SU-DHL-6 (cell line): ENCODE data around the gene AQP6.

ENCODE experiments used
- H2AFZ ChIP-seq: fragments of 200-600 bp; sonication (generic); 2 replicates; pipeline ENCODE4 v1.6.1; 2014; ENCODE audit warnings: low read depth, mild to moderate bottlenecking, moderate library complexity, mixed read lengths, antibody characterized with exemption, low read length; ENCODE audit not compliant: severe bottlenecking
- H3F3A ChIP-seq: fragments of 200-600 bp; shearing (Covaris generic); 2 replicates; pipeline ENCODE4 v1.6.0; 2016; ENCODE audit warnings: antibody characterized with exemption, mild to moderate bottlenecking; ENCODE audit not compliant: insufficient read depth
- H3K27ac ChIP-seq: fragments of 200-600 bp; sonication (generic); 2 replicates; pipeline ENCODE4 v1.5.1; 2016; ENCODE audit warnings: low read depth, mild to moderate bottlenecking, low read length, moderate library complexity, mixed read lengths
- H3K27me3 ChIP-seq: fragments of 200-600 bp; sonication (generic), shearing (Covaris generic); 2 replicates; pipeline ENCODE4 v1.6.0; 2014; ENCODE audit warnings: mild to moderate bottlenecking, low read length
- H3K36me3 ChIP-seq: fragments of 200-600 bp; sonication (generic); 2 replicates; pipeline ENCODE4 v1.6.1; 2014; ENCODE audit warnings: mild to moderate bottlenecking, low read length, mixed read lengths
- H3K4me2 ChIP-seq: fragments of 300-600, 200-600 bp; shearing (Covaris generic), sonication (generic); 2 replicates; pipeline ENCODE4 v1.6.0; 2014; ENCODE audit warnings: low read length, low read depth, mild to moderate bottlenecking; ENCODE audit not compliant: poor library complexity, severe bottlenecking
- H3K4me3 ChIP-seq: fragments of 200-600 bp; sonication (generic); 2 replicates; pipeline ENCODE4 v1.5.1; 2014; ENCODE audit warnings: antibody characterized with exemption, low read length, mild to moderate bottlenecking, mixed read lengths; ENCODE audit not compliant: insufficient read depth, poor library complexity, severe bottlenecking
- H3K79me2 ChIP-seq: fragments of 200-600 bp; sonication (generic); 2 replicates; pipeline ENCODE4 v1.6.1; 2014; ENCODE audit warnings: mild to moderate bottlenecking, low read length, moderate library complexity; ENCODE audit not compliant: insufficient read depth
- H3K9ac ChIP-seq: fragments of 200-600 bp; sonication (generic); 2 replicates; pipeline ENCODE4 v1.7.0; 2014; ENCODE audit warnings: mild to moderate bottlenecking, low read length
- H3K9me2 ChIP-seq: fragments of 200-600 bp; sonication (generic); replicated peaks from 2 replicates; pipeline ENCODE4 v1.6.1; 2014; ENCODE audit warnings: low read length; ENCODE audit not compliant: insufficient read depth
- H3K9me3 ChIP-seq: fragments of 200-600 bp; sonication (generic); 2 replicates; pipeline ENCODE4 v1.6.1; 2014; ENCODE audit warnings: low read length, mixed read lengths; ENCODE audit not compliant: insufficient read depth
- H4K20me1 ChIP-seq: fragments of 200-600 bp; sonication (generic); 2 replicates; pipeline ENCODE4 v1.6.1; 2014; ENCODE audit warnings: low read depth, mild to moderate bottlenecking, antibody characterized with exemption, low read length, moderate library complexity, mixed read lengths
- CTCF ChIP-seq: fragments of 200-600 bp; sonication (generic); IDR thresholded peaks from one replicate; pipeline ENCODE4 v1.5.1; 2017; ENCODE audit warnings: antibody characterized with exemption, mild to moderate bottlenecking, low read length, moderate library complexity; ENCODE audit not compliant: insufficient read depth, poor library complexity, severe bottlenecking
- EZH2phosphoT487 ChIP-seq: fragments of 200-600 bp; sonication (generic), shearing (Covaris generic); conservative IDR thresholded peaks from 2 replicates; pipeline ENCODE4 v1.6.1; 2018; ENCODE audit warnings: mild to moderate bottlenecking, antibody characterized with exemption, low read length, moderate library complexity, mixed read lengths

Gene AQP6

GRCh38 chr12:49955899-49956662, 16.7 kb upstream of the AQP6 start:
- TF ChIP-seq EZH2phosphoT487, result no peak
- TF ChIP-seq CTCF, result no peak
- no peak overlapping the region for H3K9ac ChIP-seq
- H3K27me3 ChIP-seq, result no peaks in the 10 kb centered on the region
- no peak overlapping the region for H3K4me2 ChIP-seq
- H4K20me1 ChIP-seq, result no peaks in the 10 kb centered on the region
- no peaks in the 10 kb centered on the region for H3K36me3 ChIP-seq
- H3K9me2 ChIP-seq, result no peaks in the 10 kb centered on the region
- H3K79me2 ChIP-seq, result no peaks in the 10 kb centered on the region
- H3F3A ChIP-seq, result no peaks in the 10 kb centered on the region
- no peak overlapping the region for H2AFZ ChIP-seq
- no peak overlapping the region for H3K27ac ChIP-seq
- no peaks in the 10 kb centered on the region for H3K9me3 ChIP-seq
- H3K4me3 ChIP-seq, result no peak overlapping the region

- H2AFZ ChIP-seq, result no peak overlapping the region
- H3K36me3 ChIP-seq, result no peaks in the 10 kb centered on the region
- no peak overlapping the region for H3K27ac ChIP-seq
- H3K4me2 ChIP-seq, result no peak overlapping the region
- no peaks in the 10 kb centered on the region for H3K9me2 ChIP-seq
- no peaks in the 10 kb centered on the region for H3F3A ChIP-seq
- H3K9me3 ChIP-seq, result no peaks in the 10 kb centered on the region
- H4K20me1 ChIP-seq, result no peaks in the 10 kb centered on the region
- H3K9ac ChIP-seq, result no peak overlapping the region
- H3K27me3 ChIP-seq, result no peaks in the 10 kb centered on the region
- H3K79me2 ChIP-seq, result no peaks in the 10 kb centered on the region
- H3K4me3 ChIP-seq, result no peak overlapping the region
- no peak for TF ChIP-seq EZH2phosphoT487
- TF ChIP-seq CTCF, result no peak
Observed at GRCh38 chr12:49956663-49957569, 15.8 kb upstream of the AQP6 start.

GRCh38 chr12:49957570-49957967, 15.2 kb upstream of the AQP6 start:
- H3K27ac ChIP-seq, result no peak overlapping the region

More at GRCh38 chr12:49957570-49957967, 15.2 kb upstream of the AQP6 start:
- TF ChIP-seq CTCF (no peak), EZH2phosphoT487 (no peak)
- Histone ChIP-seq H3K4me2 (no peak overlapping the region), H3K9ac (no peak overlapping the region), H3F3A (no peaks in the 10 kb centered on the region), H3K4me3 (no peak overlapping the region), H3K27me3 (no peaks in the 10 kb centered on the region), H3K9me3 (no peaks in the 10 kb centered on the region), H3K79me2 (no peaks in the 10 kb centered on the region), H3K36me3 (no peaks in the 10 kb centered on the region), H2AFZ (no peak overlapping the region), H3K9me2 (no peaks in the 10 kb centered on the region), H4K20me1 (no peaks in the 10 kb centered on the region)
